Measurements from ENCODE around the gene KCNJ2. TPM values are rescaled to one million over a fixed set of nuclear protein-coding genes. Genes with fewer than 3 reads are reported as not detected.

Gene KCNJ2
- total RNA-seq, 1 experiment from 2014 or later, result 0.15 TPM

DNA sequence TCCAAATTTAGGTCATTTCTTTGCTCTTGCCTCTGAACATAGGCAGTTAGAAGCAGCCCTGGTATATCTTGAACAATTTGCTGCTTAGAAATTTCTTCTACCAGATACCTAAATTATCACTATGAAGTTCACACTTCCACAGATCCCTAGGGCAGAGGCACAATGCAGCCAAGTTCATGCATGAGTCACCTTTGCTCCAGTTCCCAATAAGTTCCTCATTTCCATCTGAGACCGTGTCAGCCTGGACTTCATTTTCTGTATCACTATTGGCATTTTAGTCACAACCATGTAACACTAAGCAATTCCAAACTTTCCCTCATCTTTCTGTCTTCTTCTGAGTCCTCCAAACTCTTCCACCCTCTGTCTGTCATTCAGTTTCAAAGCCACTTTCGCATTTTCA lies 49.3 kb upstream of the KCNJ2 start:
- Mint-ChIP-seq H3K4me1 (peaks cover 4 to 8% of the 10 kb centered on the region in 2 experiments; a peak in 3 of 4 replicates), H3K27ac (no peak overlapping the region), H3K27me3 (ENCODE audit: low read depth) (no peaks in the 10 kb centered on the region), H3K9me3 (peaks cover 8% of the 10 kb centered on the region in 2 experiments; a peak in 3 of 5 replicates), H3K4me3 (no peak overlapping the region), H3K36me3 (ENCODE audit: insufficient read depth in 1 of 3, low read depth in 3 of 3) (peaks cover 0 to 11% (median 0%) of the 10 kb centered on the region in 3 experiments; a peak in 1 of 7 replicates)
- Histone ChIP-seq H3K27me3 (ENCODE audit: insufficient read depth, low read length) (no peaks in the 10 kb centered on the region), H3K14ac (ENCODE audit: insufficient read depth, low read length) (no peak overlapping the region), H4K20me1 (ENCODE audit: control insufficient read depth, insufficient read depth, insufficient read length) (no peaks in the 10 kb centered on the region), H3K9me3 (ENCODE audit: control insufficient read depth, low read depth, low read length) (no peaks in the 10 kb centered on the region), H3K4me1 (ENCODE audit: insufficient read depth, low read length) (no peaks in the 10 kb centered on the region), H2BK5ac (ENCODE audit: insufficient read length, low read length) (no peak overlapping the region), H3K23ac (ENCODE audit: insufficient read length, low read depth, low read length) (no peak overlapping the region), H2AK5ac (ENCODE audit: insufficient read length, low read length) (no peak overlapping the region), H3K9ac (ENCODE audit: extremely low read depth, insufficient read length, low read length) (no peak overlapping the region), H4K5ac (ENCODE audit: insufficient read length, low read depth, low read length) (no peak overlapping the region), H4K8ac (replicated peaks; ENCODE audit: insufficient read length, low read depth, low read length) (no peak overlapping the region), H3T11ph (ENCODE audit: low read length) (no peak overlapping the region), H3K18ac (ENCODE audit: insufficient read length, low read depth, low read length) (no peak overlapping the region), H2BK20ac (ENCODE audit: low read depth, low read length, poor library complexity, severe bottlenecking) (no peak overlapping the region), H3K23me2 (ENCODE audit: insufficient read length, low read depth, low read length, poor library complexity, severe bottlenecking) (no peaks in the 10 kb centered on the region), H3K56ac (ENCODE audit: insufficient read length, low read depth, low read length) (no peak overlapping the region), H2BK120ac (ENCODE audit: low read depth, low read length, poor library complexity, severe bottlenecking) (no peak overlapping the region), H2BK12ac (ENCODE audit: insufficient read length, low read depth, low read length) (no peak overlapping the region), H2AFZ (ENCODE audit: low read length) (no peak overlapping the region), H3K79me1 (ENCODE audit: insufficient read depth, low read depth, low read length, poor library complexity, severe bottlenecking) (no peaks in the 10 kb centered on the region), H3K4me2 (ENCODE audit: insufficient read depth, insufficient read length, low read length) (no peak overlapping the region), H2BK15ac (ENCODE audit: low read depth, low read length) (no peak overlapping the region), H4K91ac (ENCODE audit: insufficient read length, low read depth, low read length) (no peak overlapping the region), H3K27ac (ENCODE audit: insufficient read length, low read depth, low read length) (no peak overlapping the region), H3K79me2 (ENCODE audit: insufficient read depth, low read length) (no peaks in the 10 kb centered on the region), H3K4ac (ENCODE audit: low read depth, low read length) (no peak overlapping the region)
- TF ChIP-seq, protein P1, sequence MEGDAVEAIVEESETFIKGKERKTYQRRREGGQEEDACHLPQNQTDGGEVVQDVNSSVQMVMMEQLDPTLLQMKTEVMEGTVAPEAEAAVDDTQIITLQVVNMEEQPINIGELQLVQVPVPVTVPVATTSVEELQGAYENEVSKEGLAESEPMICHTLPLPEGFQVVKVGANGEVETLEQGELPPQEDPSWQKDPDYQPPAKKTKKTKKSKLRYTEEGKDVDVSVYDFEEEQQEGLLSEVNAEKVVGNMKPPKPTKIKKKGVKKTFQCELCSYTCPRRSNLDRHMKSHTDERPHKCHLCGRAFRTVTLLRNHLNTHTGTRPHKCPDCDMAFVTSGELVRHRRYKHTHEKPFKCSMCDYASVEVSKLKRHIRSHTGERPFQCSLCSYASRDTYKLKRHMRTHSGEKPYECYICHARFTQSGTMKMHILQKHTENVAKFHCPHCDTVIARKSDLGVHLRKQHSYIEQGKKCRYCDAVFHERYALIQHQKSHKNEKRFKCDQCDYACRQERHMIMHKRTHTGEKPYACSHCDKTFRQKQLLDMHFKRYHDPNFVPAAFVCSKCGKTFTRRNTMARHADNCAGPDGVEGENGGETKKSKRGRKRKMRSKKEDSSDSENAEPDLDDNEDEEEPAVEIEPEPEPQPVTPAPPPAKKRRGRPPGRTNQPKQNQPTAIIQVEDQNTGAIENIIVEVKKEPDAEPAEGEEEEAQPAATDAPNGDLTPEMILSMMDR (conservative IDR thresholded peaks at IDR 0.05), result no peak
- WGBS (ENCODE audit: extremely low coverage, insufficient read length, low lambda C conversion rate), result no CpG with 5 or more reads among the region's 2 CpGs
- DNase-seq, result no peak

All from H9 (cell line).